ENCODE measurements around the gene UBR3. TPM values are rescaled to one million over a fixed set of nuclear protein-coding genes. Genes with fewer than 3 reads are reported as not detected.

UBR3 gene
- total RNA-seq, 1 experiment from 2014 or later = 24.9 TPM

GRCh38 chr2:170019060-170019805 is 192.0 kb downstream of the UBR3 start:
- DNase-seq (ENCODE audit: low spot score) = no peak
- in situ Hi-C loops (cut with HindIII; ENCODE audit: low sequenced_read_pairs) = no loop called here

- no peak for DNase-seq (ENCODE audit: low spot score)
- in situ Hi-C loops (cut with HindIII; ENCODE audit: low sequenced_read_pairs) = no loop called here
Observed at GRCh38 chr2:170020777-170021176, 193.5 kb downstream of the UBR3 start.

GRCh38 chr2:170022692-170023091 is 195.4 kb downstream of the UBR3 start:
- in situ Hi-C loops (cut with HindIII; ENCODE audit: low sequenced_read_pairs) = no loop called here
- no peak for DNase-seq (ENCODE audit: low spot score)

GRCh38 chr2:170024721-170025120 is 197.5 kb downstream of the UBR3 start:
- in situ Hi-C loops (cut with HindIII; ENCODE audit: low sequenced_read_pairs) = no loop called here
- DNase-seq (ENCODE audit: low spot score) = no peak

- in situ Hi-C loops (cut with HindIII; ENCODE audit: low sequenced_read_pairs) = no loop called here
- no peak for DNase-seq (ENCODE audit: low spot score)
Observed at GRCh38 chr2:170025223-170025622, 198.0 kb downstream of the UBR3 start.

- in situ Hi-C loops (cut with HindIII; ENCODE audit: low sequenced_read_pairs) = no loop called here
- no peak for DNase-seq (ENCODE audit: low spot score)
Observed at GRCh38 chr2:170026361-170026760, 199.1 kb downstream of the UBR3 start.

GRCh38 chr2:170029551-170029950 is 202.3 kb downstream of the UBR3 start:
- in situ Hi-C loops (cut with HindIII; ENCODE audit: low sequenced_read_pairs) = no loop called here
- DNase-seq (ENCODE audit: low spot score) = no peak

GRCh38 chr2:170030040-170030439 is 202.8 kb downstream of the UBR3 start:
- in situ Hi-C loops (cut with HindIII; ENCODE audit: low sequenced_read_pairs) = no loop called here
- DNase-seq (ENCODE audit: low spot score) = no peak

- in situ Hi-C loops (cut with HindIII; ENCODE audit: low sequenced_read_pairs) = no loop called here
- DNase-seq (ENCODE audit: low spot score) = no peak
Observed at GRCh38 chr2:170031288-170031687, 204.0 kb downstream of the UBR3 start.

GRCh38 chr2:170034596-170034995 is 207.3 kb downstream of the UBR3 start:
- in situ Hi-C loops (cut with HindIII; ENCODE audit: low sequenced_read_pairs) = no loop called here
- DNase-seq (ENCODE audit: low spot score) = no peak

- DNase-seq (ENCODE audit: low spot score) = no peak
- in situ Hi-C loops (cut with HindIII; ENCODE audit: low sequenced_read_pairs) = no loop called here
Observed at GRCh38 chr2:170038734-170039133, 211.5 kb downstream of the UBR3 start.

GRCh38 chr2:170039401-170040172 is 212.3 kb downstream of the UBR3 start:
- DNase-seq (ENCODE audit: low spot score) = no peak
- in situ Hi-C loops (cut with HindIII; ENCODE audit: low sequenced_read_pairs) = no loop called here

- DNase-seq (ENCODE audit: low spot score) = no peak
- in situ Hi-C loops (cut with HindIII; ENCODE audit: low sequenced_read_pairs) = no loop called here
Observed at GRCh38 chr2:170044751-170045478, 217.7 kb downstream of the UBR3 start.

- in situ Hi-C loops (cut with HindIII; ENCODE audit: low sequenced_read_pairs) = no loop called here
Observed at GRCh38 chr2:170047331-170048065, 220.2 kb downstream of the UBR3 start.

GRCh38 chr2:170052151-170052550 is 224.9 kb downstream of the UBR3 start:
- in situ Hi-C loops (cut with HindIII; ENCODE audit: low sequenced_read_pairs) = no loop called here
- no peak for DNase-seq (ENCODE audit: low spot score)

More at GRCh38 chr2:170047331-170048065, 220.2 kb downstream of the UBR3 start:
- no peak for DNase-seq (ENCODE audit: low spot score)

GRCh38 chr2:170054997-170055396 is 227.7 kb downstream of the UBR3 start:
- in situ Hi-C loops (cut with HindIII; ENCODE audit: low sequenced_read_pairs) = no loop called here
- DNase-seq (ENCODE audit: low spot score) = no peak

- in situ Hi-C loops (cut with HindIII; ENCODE audit: low sequenced_read_pairs) = no loop called here
- no peak for DNase-seq (ENCODE audit: low spot score)
Observed at GRCh38 chr2:170056900-170057299, 229.6 kb downstream of the UBR3 start.

- in situ Hi-C loops (cut with HindIII; ENCODE audit: low sequenced_read_pairs) = no loop called here
- no peak for DNase-seq (ENCODE audit: low spot score)
Observed at GRCh38 chr2:170063456-170064235, 236.4 kb downstream of the UBR3 start.

- in situ Hi-C loops (cut with HindIII; ENCODE audit: low sequenced_read_pairs) = no loop called here
- DNase-seq (ENCODE audit: low spot score) = no peak
Observed at GRCh38 chr2:170070778-170071177, 243.5 kb downstream of the UBR3 start.
